ENCODE results near the gene BTN1A1.

The BTN1A1 gene

GRCh38 chr6:26532699-26533531 is 32.8 kb downstream of the BTN1A1 start:
- Histone ChIP-seq H3K36me3 (ENCODE audit: insufficient read depth, low read length) (no peaks in the 10 kb centered on the region), H3K4me1 (ENCODE audit: control insufficient read depth, insufficient read depth, low read length) (peaks cover 20% of the 10 kb centered on the region), H3K27me3 (ENCODE audit: control insufficient read depth, insufficient read depth, low read length) (no peaks in the 10 kb centered on the region), H3K9me3 (replicated peaks; ENCODE audit: low read length) (no peaks in the 10 kb centered on the region), H3K4me3 (ENCODE audit: low read length) (peak overlapping the region; percentile 79), H3K9ac (ENCODE audit: low read depth, low read length) (peak overlapping the region; percentile 77), H3K4me2 (ENCODE audit: low read length) (peak overlapping the region; percentile 85)

GRCh38 chr6:26533532-26533931 is 33.4 kb downstream of the BTN1A1 start:
- peak overlapping the region; percentile 77 for H3K9ac ChIP-seq (ENCODE audit: low read depth, low read length)
- H3K36me3 ChIP-seq (ENCODE audit: insufficient read depth, low read length): no peaks in the 10 kb centered on the region
- H3K4me3 ChIP-seq (ENCODE audit: low read length): peak overlapping the region; percentile 79
- H3K9me3 ChIP-seq (replicated peaks; ENCODE audit: low read length): no peaks in the 10 kb centered on the region
- H3K4me1 ChIP-seq (ENCODE audit: control insufficient read depth, insufficient read depth, low read length): peaks cover 20% of the 10 kb centered on the region
- no peaks in the 10 kb centered on the region for H3K27me3 ChIP-seq (ENCODE audit: control insufficient read depth, insufficient read depth, low read length)
- H3K4me2 ChIP-seq (ENCODE audit: low read length): peak overlapping the region; percentile 85

GRCh38 chr6:26534681-26535465 is 34.8 kb downstream of the BTN1A1 start:
- Histone ChIP-seq H3K36me3 (ENCODE audit: insufficient read depth, low read length) (peaks cover 3% of the 10 kb centered on the region), H3K4me2 (ENCODE audit: low read length) (no peak overlapping the region), H3K9ac (ENCODE audit: low read depth, low read length) (no peak overlapping the region), H3K27me3 (ENCODE audit: control insufficient read depth, insufficient read depth, low read length) (no peaks in the 10 kb centered on the region), H3K4me1 (ENCODE audit: control insufficient read depth, insufficient read depth, low read length) (peaks cover 26% of the 10 kb centered on the region), H3K4me3 (ENCODE audit: low read length) (no peak overlapping the region), H3K9me3 (replicated peaks; ENCODE audit: low read length) (no peaks in the 10 kb centered on the region)

- Histone ChIP-seq H3K27me3 (ENCODE audit: control insufficient read depth, insufficient read depth, low read length) (no peaks in the 10 kb centered on the region), H3K4me1 (ENCODE audit: control insufficient read depth, insufficient read depth, low read length) (peaks cover 28% of the 10 kb centered on the region), H3K4me2 (ENCODE audit: low read length) (peak overlapping the region; percentile 85), H3K4me3 (ENCODE audit: low read length) (peak overlapping the region; percentile 75), H3K36me3 (ENCODE audit: insufficient read depth, low read length) (peaks cover 5% of the 10 kb centered on the region), H3K9ac (ENCODE audit: low read depth, low read length) (peak overlapping the region; percentile 96), H3K9me3 (replicated peaks; ENCODE audit: low read length) (no peaks in the 10 kb centered on the region)
Measured at GRCh38 chr6:26536571-26537159, 36.6 kb downstream of the BTN1A1 start.

- Histone ChIP-seq H3K4me1 (ENCODE audit: control insufficient read depth, insufficient read depth, low read length) (peaks cover 28% of the 10 kb centered on the region), H3K4me3 (ENCODE audit: low read length) (peak overlapping the region; percentile 75), H3K36me3 (ENCODE audit: insufficient read depth, low read length) (peaks cover 5% of the 10 kb centered on the region), H3K9me3 (replicated peaks; ENCODE audit: low read length) (no peaks in the 10 kb centered on the region), H3K4me2 (ENCODE audit: low read length) (peak overlapping the region; percentile 85), H3K27me3 (ENCODE audit: control insufficient read depth, insufficient read depth, low read length) (no peaks in the 10 kb centered on the region), H3K9ac (ENCODE audit: low read depth, low read length) (peak overlapping the region; percentile 96)
Measured at GRCh38 chr6:26537160-26537845, 37.2 kb downstream of the BTN1A1 start.

- Histone ChIP-seq H3K4me2 (ENCODE audit: low read length) (peak within 1 kb of the TSS; percentile 85), H3K9ac (ENCODE audit: low read depth, low read length) (peak within 1 kb of the TSS; percentile 96), H3K36me3 (ENCODE audit: insufficient read depth, low read length) (peaks cover 12% of the 10 kb centered on the region), H3K9me3 (replicated peaks; ENCODE audit: low read length) (no peaks in the 10 kb centered on the region), H3K4me3 (ENCODE audit: low read length) (peak within 1 kb of the TSS; percentile 75), H3K4me1 (ENCODE audit: control insufficient read depth, insufficient read depth, low read length) (peaks cover 28% of the 10 kb centered on the region), H3K27me3 (ENCODE audit: control insufficient read depth, insufficient read depth, low read length) (no peaks in the 10 kb centered on the region)
Measured at GRCh38 chr6:26537846-26538571, 37.9 kb downstream of the BTN1A1 start, which contains the start of gene HMGN4. HMGN4 (plus strand) TSS chr6:26538366; CDS start chr6:26545207, 6,841 bp downstream.

GRCh38 chr6:26538572-26538902 is 38.4 kb downstream of the BTN1A1 start:
- Histone ChIP-seq H3K27me3 (ENCODE audit: control insufficient read depth, insufficient read depth, low read length) (no peaks in the 10 kb centered on the region), H3K36me3 (ENCODE audit: insufficient read depth, low read length) (peaks cover 15% of the 10 kb centered on the region), H3K4me3 (ENCODE audit: low read length) (peak overlapping the region; percentile 75), H3K9me3 (replicated peaks; ENCODE audit: low read length) (no peaks in the 10 kb centered on the region), H3K4me1 (ENCODE audit: control insufficient read depth, insufficient read depth, low read length) (peaks cover 28% of the 10 kb centered on the region), H3K4me2 (ENCODE audit: low read length) (peak overlapping the region; percentile 85), H3K9ac (ENCODE audit: low read depth, low read length) (peak overlapping the region; percentile 96)

GRCh38 chr6:26539071-26539615 is 39.0 kb downstream of the BTN1A1 start:
- Histone ChIP-seq H3K9me3 (replicated peaks; ENCODE audit: low read length) (no peaks in the 10 kb centered on the region), H3K27me3 (ENCODE audit: control insufficient read depth, insufficient read depth, low read length) (no peaks in the 10 kb centered on the region), H3K4me1 (ENCODE audit: control insufficient read depth, insufficient read depth, low read length) (peaks cover 28% of the 10 kb centered on the region), H3K4me3 (ENCODE audit: low read length) (peak overlapping the region; percentile 75), H3K9ac (ENCODE audit: low read depth, low read length) (peak overlapping the region; percentile 96), H3K4me2 (ENCODE audit: low read length) (peak overlapping the region; percentile 85), H3K36me3 (ENCODE audit: insufficient read depth, low read length) (peaks cover 15% of the 10 kb centered on the region)

- no peak overlapping the region for H3K4me3 ChIP-seq (ENCODE audit: low read length)
- peaks cover 14% of the 10 kb centered on the region for H3K4me1 ChIP-seq (ENCODE audit: control insufficient read depth, insufficient read depth, low read length)
- no peaks in the 10 kb centered on the region for H3K27me3 ChIP-seq (ENCODE audit: control insufficient read depth, insufficient read depth, low read length)
- H3K4me2 ChIP-seq (ENCODE audit: low read length): no peak overlapping the region
- no peaks in the 10 kb centered on the region for H3K9me3 ChIP-seq (replicated peaks; ENCODE audit: low read length)
- no peak overlapping the region for H3K9ac ChIP-seq (ENCODE audit: low read depth, low read length)
- peaks cover 35% of the 10 kb centered on the region for H3K36me3 ChIP-seq (ENCODE audit: insufficient read depth, low read length)
Measured at GRCh38 chr6:26541579-26541978, 41.5 kb downstream of the BTN1A1 start.

- H3K4me2 ChIP-seq (ENCODE audit: low read length): no peak overlapping the region
- H3K36me3 ChIP-seq (ENCODE audit: insufficient read depth, low read length): peaks cover 35% of the 10 kb centered on the region
- H3K27me3 ChIP-seq (ENCODE audit: control insufficient read depth, insufficient read depth, low read length): no peaks in the 10 kb centered on the region
- no peaks in the 10 kb centered on the region for H3K9me3 ChIP-seq (replicated peaks; ENCODE audit: low read length)
- no peak overlapping the region for H3K9ac ChIP-seq (ENCODE audit: low read depth, low read length)
- no peak overlapping the region for H3K4me3 ChIP-seq (ENCODE audit: low read length)
- peaks cover 9% of the 10 kb centered on the region for H3K4me1 ChIP-seq (ENCODE audit: control insufficient read depth, insufficient read depth, low read length)
Measured at GRCh38 chr6:26543953-26544352, 43.9 kb downstream of the BTN1A1 start.
